ENCODE data around the gene SIRT5. TPM values are rescaled to one million over a fixed set of nuclear protein-coding genes. Genes with fewer than 3 reads are reported as not detected.

Gene SIRT5
- total RNA-seq, 1 experiment from 2014 or later, result 14.3 TPM

DNA sequence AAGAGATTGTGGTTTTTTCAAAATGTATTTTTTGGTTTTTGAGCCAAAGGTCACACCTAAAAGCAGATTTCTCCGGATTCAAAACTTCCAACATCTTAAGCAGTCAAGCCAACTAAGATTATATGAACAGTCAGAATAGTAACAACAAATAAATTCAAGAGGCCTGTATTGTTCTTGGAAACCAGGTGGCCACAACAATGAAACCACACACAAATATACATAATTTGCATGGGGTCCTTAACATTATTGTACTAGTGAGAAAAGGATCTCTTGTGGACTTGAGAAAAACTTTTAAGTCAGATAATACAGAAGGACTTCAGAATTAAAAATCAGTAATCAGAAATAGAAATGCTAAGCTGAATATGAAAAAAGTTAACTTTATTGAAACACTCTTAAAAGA, 81.3 kb downstream of the SIRT5 start:
- Histone ChIP-seq H3K9me3 (ENCODE audit: control insufficient read depth, low read depth, low read length) (no peaks in the 10 kb centered on the region), H4K8ac (replicated peaks; ENCODE audit: insufficient read length, low read depth, low read length) (no peak overlapping the region), H3K4me2 (ENCODE audit: insufficient read depth, insufficient read length, low read length) (no peak overlapping the region), H3K56ac (ENCODE audit: insufficient read length, low read depth, low read length) (no peak overlapping the region), H3T11ph (ENCODE audit: low read length) (no peak overlapping the region), H2BK120ac (ENCODE audit: low read depth, low read length, poor library complexity, severe bottlenecking) (no peak overlapping the region), H2AFZ (ENCODE audit: low read length) (no peak overlapping the region), H3K79me2 (ENCODE audit: insufficient read depth, low read length) (no peaks in the 10 kb centered on the region; the same call in 1 of the 2 replicates), H2BK15ac (ENCODE audit: low read depth, low read length) (no peak overlapping the region), H4K91ac (ENCODE audit: insufficient read length, low read depth, low read length) (no peak overlapping the region), H4K20me1 (ENCODE audit: control insufficient read depth, insufficient read depth, insufficient read length) (no peaks in the 10 kb centered on the region), H4K5ac (ENCODE audit: insufficient read length, low read depth, low read length) (no peak overlapping the region), H3K27me3 (ENCODE audit: insufficient read depth, low read length) (no peaks in the 10 kb centered on the region), H3K4me1 (ENCODE audit: insufficient read depth, low read length) (no peaks in the 10 kb centered on the region), H2BK12ac (ENCODE audit: insufficient read length, low read depth, low read length) (no peak overlapping the region), H2BK20ac (ENCODE audit: low read depth, low read length, poor library complexity, severe bottlenecking) (no peak overlapping the region), H2AK5ac (ENCODE audit: insufficient read length, low read length) (no peak overlapping the region), H3K4ac (ENCODE audit: low read depth, low read length) (no peak overlapping the region), H3K18ac (ENCODE audit: insufficient read length, low read depth, low read length) (no peak overlapping the region), H3K9ac (ENCODE audit: extremely low read depth, insufficient read length, low read length) (no peak overlapping the region), H2BK5ac (ENCODE audit: insufficient read length, low read length) (no peak overlapping the region), H3K27ac (ENCODE audit: insufficient read length, low read depth, low read length) (no peak overlapping the region), H3K79me1 (ENCODE audit: insufficient read depth, low read depth, low read length, poor library complexity, severe bottlenecking) (no peaks in the 10 kb centered on the region), H3K23me2 (ENCODE audit: insufficient read length, low read depth, low read length, poor library complexity, severe bottlenecking) (no peaks in the 10 kb centered on the region), H3K14ac (ENCODE audit: insufficient read depth, low read length) (no peak overlapping the region), H3K23ac (ENCODE audit: insufficient read length, low read depth, low read length) (no peak overlapping the region)
- Mint-ChIP-seq H3K4me3 (no peak overlapping the region), H3K27ac (no peak overlapping the region), H3K4me1 (peaks cover 4 to 12% of the 10 kb centered on the region in 2 experiments), H3K9me3 (no peaks in the 10 kb centered on the region), H3K36me3 (ENCODE audit: insufficient read depth in 1 of 3, low read depth in 3 of 3) (peaks cover 3 to 6% (median 5%) of the 10 kb centered on the region in 3 experiments; a peak in 4 of 7 replicates), H3K27me3 (ENCODE audit: low read depth) (no peaks in the 10 kb centered on the region)
- no peak for DNase-seq
- TF ChIP-seq, protein P1, sequence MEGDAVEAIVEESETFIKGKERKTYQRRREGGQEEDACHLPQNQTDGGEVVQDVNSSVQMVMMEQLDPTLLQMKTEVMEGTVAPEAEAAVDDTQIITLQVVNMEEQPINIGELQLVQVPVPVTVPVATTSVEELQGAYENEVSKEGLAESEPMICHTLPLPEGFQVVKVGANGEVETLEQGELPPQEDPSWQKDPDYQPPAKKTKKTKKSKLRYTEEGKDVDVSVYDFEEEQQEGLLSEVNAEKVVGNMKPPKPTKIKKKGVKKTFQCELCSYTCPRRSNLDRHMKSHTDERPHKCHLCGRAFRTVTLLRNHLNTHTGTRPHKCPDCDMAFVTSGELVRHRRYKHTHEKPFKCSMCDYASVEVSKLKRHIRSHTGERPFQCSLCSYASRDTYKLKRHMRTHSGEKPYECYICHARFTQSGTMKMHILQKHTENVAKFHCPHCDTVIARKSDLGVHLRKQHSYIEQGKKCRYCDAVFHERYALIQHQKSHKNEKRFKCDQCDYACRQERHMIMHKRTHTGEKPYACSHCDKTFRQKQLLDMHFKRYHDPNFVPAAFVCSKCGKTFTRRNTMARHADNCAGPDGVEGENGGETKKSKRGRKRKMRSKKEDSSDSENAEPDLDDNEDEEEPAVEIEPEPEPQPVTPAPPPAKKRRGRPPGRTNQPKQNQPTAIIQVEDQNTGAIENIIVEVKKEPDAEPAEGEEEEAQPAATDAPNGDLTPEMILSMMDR (conservative IDR thresholded peaks at IDR 0.05), result no peak
- no CpG with 5 or more reads among the region's 1 CpG for WGBS (ENCODE audit: extremely low coverage, insufficient read length, low lambda C conversion rate)
